ENCODE data around the gene LDHA.
A peak's percentile ranks its signal among the peaks of the same experiment; 100 is the strongest.

GRCh38 chr11:18394275-18394927, at the start of gene LDHA:
- TF ChIP-seq POLR2A (IDR thresholded peaks at IDR 0.05), result peak; percentile 96
- no peak for TF ChIP-seq CTCF (IDR thresholded peaks at IDR 0.05 in 4 of 5, conservative IDR thresholded peaks at IDR 0.05 in 1 of 5)
